GM12892 (cell line): ENCODE data around the gene TESK2.

ENCODE experiments used
- POLR2A ChIP-seq: IDR thresholded peaks from 2 replicates; pipeline ENCODE4 v1.6.1; 2011; ENCODE audit warnings: low read depth, low read length, control low read depth
- TAF1 ChIP-seq: IDR thresholded peaks from 2 replicates; pipeline ENCODE4 v1.6.1; 2011; ENCODE audit warnings: low read depth, mild to moderate bottlenecking, control low read depth, low read length, borderline replicate concordance

- TF ChIP-seq POLR2A (no peak), TAF1 (no peak)
These were observed 93.7 kb downstream of the TESK2 start for GRCh38 chr1:45397285-45397684.
